ENCODE data around the gene FUT7. TPM values are rescaled to one million over a fixed set of nuclear protein-coding genes. Genes with fewer than 3 reads are reported as not detected.

Gene FUT7
- polyA plus RNA-seq, 2 donors: 0.08 to 0.39 TPM

GRCh38 chr9:137074657-137075274 is 42.9 kb upstream of the FUT7 start:
- no peaks in the 10 kb centered on the region for H3K27me3 ChIP-seq (ENCODE audit: control insufficient read depth in 1 of 2, insufficient read depth in 2 of 2, low read length in 2 of 2)
- H3K36me3 ChIP-seq (ENCODE audit: control insufficient read depth in 2 of 2, insufficient read depth in 2 of 2, low read length in 1 of 2): peaks cover 0 to 6% of the 10 kb centered on the region in 2 donors
- no peak overlapping the region for H3K27ac ChIP-seq (ENCODE audit: low read depth in 2 of 2, low read length in 1 of 2)
- H3K4me3 ChIP-seq (ENCODE audit: low read depth in 1 of 2, low read length in 2 of 2): no peak overlapping the region
- peaks cover 10 to 15% of the 10 kb centered on the region in 2 donors for H3K4me1 ChIP-seq (ENCODE audit: control insufficient read depth in 2 of 2, insufficient read depth in 2 of 2, low read length in 1 of 2)
- 76 to 77% methylated on average over 12 of the region's 12 CpGs for WGBS, 2 donors
- no peaks in the 10 kb centered on the region for H3K9me3 ChIP-seq (ENCODE audit: control insufficient read depth in 2 of 2, insufficient read depth in 1 of 2, low read depth in 1 of 2, low read length in 1 of 2)

- 77 to 84% methylated on average over 8 of the region's 8 CpGs for WGBS, 2 donors
- Histone ChIP-seq H3K27ac (ENCODE audit: low read depth in 2 of 2, low read length in 1 of 2) (no peak overlapping the region), H3K9me3 (ENCODE audit: control insufficient read depth in 2 of 2, insufficient read depth in 1 of 2, low read depth in 1 of 2, low read length in 1 of 2) (no peaks in the 10 kb centered on the region), H3K27me3 (ENCODE audit: control insufficient read depth in 1 of 2, insufficient read depth in 2 of 2, low read length in 2 of 2) (no peaks in the 10 kb centered on the region), H3K4me3 (ENCODE audit: low read depth in 1 of 2, low read length in 2 of 2) (no peak overlapping the region), H3K36me3 (ENCODE audit: control insufficient read depth in 2 of 2, insufficient read depth in 2 of 2, low read length in 1 of 2) (no peaks in the 10 kb centered on the region), H3K4me1 (ENCODE audit: control insufficient read depth in 2 of 2, insufficient read depth in 2 of 2, low read length in 1 of 2) (peaks cover 10 to 22% of the 10 kb centered on the region in 2 donors)
Measured at GRCh38 chr9:137073992-137074399, 42.1 kb upstream of the FUT7 start.

GRCh38 chr9:137071282-137071681 is 39.4 kb upstream of the FUT7 start:
- Histone ChIP-seq H3K36me3 (ENCODE audit: control insufficient read depth in 2 of 2, insufficient read depth in 2 of 2, low read length in 1 of 2) (no peaks in the 10 kb centered on the region), H3K27ac (ENCODE audit: low read depth in 2 of 2, low read length in 1 of 2) (peak overlapping the region; percentile 47 to 74), H3K9me3 (ENCODE audit: control insufficient read depth in 2 of 2, insufficient read depth in 1 of 2, low read depth in 1 of 2, low read length in 1 of 2) (no peaks in the 10 kb centered on the region), H3K27me3 (ENCODE audit: control insufficient read depth in 1 of 2, insufficient read depth in 2 of 2, low read length in 2 of 2) (no peaks in the 10 kb centered on the region), H3K4me3 (ENCODE audit: low read depth in 1 of 2, low read length in 2 of 2) (no peak overlapping the region), H3K4me1 (ENCODE audit: control insufficient read depth in 2 of 2, insufficient read depth in 2 of 2, low read length in 1 of 2) (peaks cover 3 to 21% of the 10 kb centered on the region in 2 donors)
- WGBS, 2 donors: 83 to 84% methylated on average over 2 of the region's 2 CpGs

DNA sequence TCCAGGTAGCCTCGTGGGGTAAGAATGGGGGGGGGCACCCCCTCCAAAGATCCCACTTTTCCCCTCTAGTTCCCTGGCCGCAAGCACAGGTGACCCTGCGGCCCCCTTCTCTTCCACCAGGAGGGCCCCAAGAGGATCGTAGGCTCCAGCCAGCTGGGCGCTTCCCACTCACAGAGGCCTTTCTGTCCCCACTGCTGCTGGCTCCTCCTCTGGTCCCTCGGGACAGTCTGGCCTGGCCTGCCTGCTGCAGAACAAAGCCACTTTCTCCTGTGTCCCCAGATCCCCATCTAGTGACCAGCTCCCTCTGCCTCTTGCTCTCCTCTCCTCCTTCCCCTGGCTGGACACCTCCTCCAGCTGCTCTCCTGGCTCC is 39.0 kb upstream of the FUT7 start:
- Histone ChIP-seq H3K4me1 (ENCODE audit: control insufficient read depth in 2 of 2, insufficient read depth in 2 of 2, low read length in 1 of 2) (peaks cover 3 to 21% of the 10 kb centered on the region in 2 donors), H3K4me3 (ENCODE audit: low read depth in 1 of 2, low read length in 2 of 2) (peak overlapping the region; percentile 16 to 60)

GRCh38 chr9:137070201-137070905 is 38.5 kb upstream of the FUT7 start, which contains the start of gene SAPCD2:
Gene SAPCD2 (minus strand): TSS chr9:137070557. CDS start chr9:137070460, 97 bp downstream.
- Histone ChIP-seq H3K36me3 (ENCODE audit: control insufficient read depth in 2 of 2, insufficient read depth in 2 of 2, low read length in 1 of 2) (peaks cover 0 to 3% of the 10 kb centered on the region in 2 donors), H3K27ac (ENCODE audit: low read depth in 2 of 2, low read length in 1 of 2) (peak within 1 kb of the TSS; percentile 47 to 74), H3K4me1 (ENCODE audit: control insufficient read depth in 2 of 2, insufficient read depth in 2 of 2, low read length in 1 of 2) (peaks cover 3 to 21% of the 10 kb centered on the region in 2 donors), H3K27me3 (ENCODE audit: control insufficient read depth in 1 of 2, insufficient read depth in 2 of 2, low read length in 2 of 2) (no peaks in the 10 kb centered on the region), H3K4me3 (ENCODE audit: low read depth in 1 of 2, low read length in 2 of 2) (peak within 1 kb of the TSS; percentile 49 to 60), H3K9me3 (ENCODE audit: control insufficient read depth in 2 of 2, insufficient read depth in 1 of 2, low read depth in 1 of 2, low read length in 1 of 2) (no peaks in the 10 kb centered on the region)
- 1% methylated on average over 50 to 74 of the region's 74 CpGs for WGBS, 2 donors

More for the DNA sequence above, 39.0 kb upstream of the FUT7 start:
- H3K27me3 ChIP-seq (ENCODE audit: control insufficient read depth in 1 of 2, insufficient read depth in 2 of 2, low read length in 2 of 2): no peaks in the 10 kb centered on the region
- WGBS, 2 donors: 13 to 25% methylated on average over 6 of the region's 6 CpGs
- H3K27ac ChIP-seq (ENCODE audit: low read depth in 2 of 2, low read length in 1 of 2): peak overlapping the region; percentile 47 to 74
- no peaks in the 10 kb centered on the region for H3K9me3 ChIP-seq (ENCODE audit: control insufficient read depth in 2 of 2, insufficient read depth in 1 of 2, low read depth in 1 of 2, low read length in 1 of 2)
- no peaks in the 10 kb centered on the region for H3K36me3 ChIP-seq (ENCODE audit: control insufficient read depth in 2 of 2, insufficient read depth in 2 of 2, low read length in 1 of 2)

DNA sequence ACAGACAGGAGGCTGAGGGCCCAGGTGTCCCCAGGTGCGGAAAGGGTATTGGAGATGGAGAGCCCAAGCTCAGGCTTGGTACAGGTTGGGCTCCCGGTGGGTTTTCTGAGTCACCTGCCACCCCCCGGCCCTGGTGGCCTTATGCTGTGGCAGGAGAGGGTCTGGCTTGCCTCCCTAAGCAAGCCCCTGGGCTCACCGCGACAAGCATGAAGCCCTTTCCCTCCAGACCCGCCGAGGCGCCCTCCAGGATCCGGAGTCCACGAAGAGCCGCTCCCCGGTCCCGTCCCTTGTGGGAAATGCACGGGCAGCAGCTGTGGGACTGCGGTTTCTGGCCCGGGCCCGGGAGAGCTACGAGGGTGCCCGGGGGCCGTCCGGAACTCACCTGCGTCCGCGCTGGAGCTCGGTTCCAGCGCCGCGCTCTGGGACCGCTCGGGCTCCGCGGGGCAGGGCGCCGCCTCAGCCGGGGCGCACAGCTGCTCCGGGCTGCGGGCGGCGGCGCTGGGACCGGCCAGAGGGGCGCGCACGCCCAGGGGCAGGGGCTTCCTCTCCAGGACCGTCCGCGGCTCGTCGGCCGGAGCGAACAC is 37.7 kb upstream of the FUT7 start:
- 5 to 7% methylated on average over 49 to 52 of the region's 52 CpGs for WGBS, 2 donors
- Histone ChIP-seq H3K36me3 (ENCODE audit: control insufficient read depth in 2 of 2, insufficient read depth in 2 of 2, low read length in 1 of 2) (peaks cover 0 to 4% of the 10 kb centered on the region in 2 donors), H3K27ac (ENCODE audit: low read depth in 2 of 2, low read length in 1 of 2) (no peak overlapping the region), H3K27me3 (ENCODE audit: control insufficient read depth in 1 of 2, insufficient read depth in 2 of 2, low read length in 2 of 2) (no peaks in the 10 kb centered on the region), H3K4me3 (ENCODE audit: low read depth in 1 of 2, low read length in 2 of 2) (peak overlapping the region; percentile 49 to 60), H3K4me1 (ENCODE audit: control insufficient read depth in 2 of 2, insufficient read depth in 2 of 2, low read length in 1 of 2) (peaks cover 3 to 21% of the 10 kb centered on the region in 2 donors), H3K9me3 (ENCODE audit: control insufficient read depth in 2 of 2, insufficient read depth in 1 of 2, low read depth in 1 of 2, low read length in 1 of 2) (no peaks in the 10 kb centered on the region)

GRCh38 chr9:137068539-137069507 is 36.9 kb upstream of the FUT7 start:
- H3K4me3 ChIP-seq (ENCODE audit: low read depth in 1 of 2, low read length in 2 of 2): peak overlapping the region in 1 of 2 donors; percentile 49
- 87 to 91% methylated on average over 17 of the region's 17 CpGs for WGBS, 2 donors

GRCh38 chr9:137067860-137068538 is 36.1 kb upstream of the FUT7 start:
- Histone ChIP-seq H3K27ac (ENCODE audit: low read depth in 2 of 2, low read length in 1 of 2) (peak overlapping the region in 1 of 2 donors; percentile 54), H3K4me1 (ENCODE audit: control insufficient read depth in 2 of 2, insufficient read depth in 2 of 2, low read length in 1 of 2) (peaks cover 3 to 23% of the 10 kb centered on the region in 2 donors), H3K27me3 (ENCODE audit: control insufficient read depth in 1 of 2, insufficient read depth in 2 of 2, low read length in 2 of 2) (no peaks in the 10 kb centered on the region), H3K36me3 (ENCODE audit: control insufficient read depth in 2 of 2, insufficient read depth in 2 of 2, low read length in 1 of 2) (peaks cover 0 to 4% of the 10 kb centered on the region in 2 donors), H3K9me3 (ENCODE audit: control insufficient read depth in 2 of 2, insufficient read depth in 1 of 2, low read depth in 1 of 2, low read length in 1 of 2) (no peaks in the 10 kb centered on the region), H3K4me3 (ENCODE audit: low read depth in 1 of 2, low read length in 2 of 2) (no peak overlapping the region)
- WGBS, 2 donors: 44 to 48% methylated on average over 12 of the region's 12 CpGs

More at GRCh38 chr9:137068539-137069507, 36.9 kb upstream of the FUT7 start:
- H3K27me3 ChIP-seq (ENCODE audit: control insufficient read depth in 1 of 2, insufficient read depth in 2 of 2, low read length in 2 of 2): no peaks in the 10 kb centered on the region
- H3K9me3 ChIP-seq (ENCODE audit: control insufficient read depth in 2 of 2, insufficient read depth in 1 of 2, low read depth in 1 of 2, low read length in 1 of 2): no peaks in the 10 kb centered on the region
- H3K36me3 ChIP-seq (ENCODE audit: control insufficient read depth in 2 of 2, insufficient read depth in 2 of 2, low read length in 1 of 2): peaks cover 0 to 4% of the 10 kb centered on the region in 2 donors
- H3K4me1 ChIP-seq (ENCODE audit: control insufficient read depth in 2 of 2, insufficient read depth in 2 of 2, low read length in 1 of 2): peaks cover 3 to 22% of the 10 kb centered on the region in 2 donors
- H3K27ac ChIP-seq (ENCODE audit: low read depth in 2 of 2, low read length in 1 of 2): no peak overlapping the region

Data from esophagus (tissue), 2 donors.